Aorta (tissue), 5 donors: ENCODE results near the gene JPT2. TPM values are rescaled to one million over a fixed set of nuclear protein-coding genes. Genes with fewer than 3 reads are reported as not detected.

Experiments used
- ATAC-seq: fragments of 200-7000 bp; cut with Tn5 transposase; one replicate; pipeline ENCODE4 v1.9.1; 2022; ENCODE audit warnings: moderate library complexity; ENCODE audit not compliant: low FRiP score
- DNase-seq, 2 donors: peaks; one replicate each; pipeline ENCODE4 v3.0.0-alpha.2; 2020
- H3K27ac ChIP-seq, 2 donors: one replicate each; pipeline ENCODE4 v1.5.1; 2013; ENCODE audit warnings: low read length in 2 of 2, mild to moderate bottlenecking in 2 of 2, moderate library complexity in 2 of 2, control low read depth in 1 of 2, inconsistent platforms in 1 of 2, low read depth in 1 of 2
- H3K27me3 ChIP-seq, 2 donors: one replicate each; pipeline ENCODE4 v1.6.1; 2013; ENCODE audit warnings: control low read depth in 1 of 2, low read length in 1 of 2, mild to moderate bottlenecking in 1 of 2, moderate library complexity in 1 of 2; ENCODE audit not compliant: insufficient read depth in 2 of 2, control insufficient read depth in 1 of 2
- H3K36me3 ChIP-seq, 2 donors: one replicate each; pipeline ENCODE4 v1.6.1; 2013; ENCODE audit warnings: control low read depth in 1 of 2, low read length in 1 of 2, mild to moderate bottlenecking in 1 of 2; ENCODE audit not compliant: insufficient read depth in 2 of 2, control insufficient read depth in 1 of 2
- H3K4me1 ChIP-seq, 2 donors: one replicate each; pipeline ENCODE4 v1.6.1; 2013; ENCODE audit warnings: low read length in 2 of 2, control low read depth in 1 of 2, mild to moderate bottlenecking in 1 of 2, moderate library complexity in 1 of 2; ENCODE audit not compliant: insufficient read depth in 2 of 2, control insufficient read depth in 1 of 2
- H3K4me3 ChIP-seq, 2 donors: one replicate each; pipeline ENCODE4 v1.5.1; 2013; ENCODE audit warnings: low read length in 2 of 2, control low read depth in 1 of 2, mild to moderate bottlenecking in 1 of 2
- H3K9me3 ChIP-seq: one replicate; pipeline ENCODE4 v1.6.1; 2013; ENCODE audit warnings: mild to moderate bottlenecking, low read length; ENCODE audit not compliant: control insufficient read depth
- WGBS, 2 donors: extraction: QIAGEN DNeasy Blood & Tissue Kit; methylation state at CpG; one replicate each; pipeline ENCODE4 v1.1.7; 2013; 5-methylcytosine and 5-hydroxymethylcytosine counted together
- intact Hi-C, 2 donors: fragments of 100-400 bp; cut with DNase I; formaldehyde crosslinking; loops; one replicate each; pipeline versions ENCODE4 v1.14.2 to v1.15.0; 2022
- polyA plus RNA-seq, 2 donors: library from polyadenylated mRNA; stranded (reverse); fragments of 200-250 nt; gene quantifications; one replicate each; pipeline ENCODE4 v1.2.3, GENCODE V29; 2013
- total RNA-seq, 2 donors: library from RNA; stranded (reverse); fragmentation: NEBNext Ultra II Directional; extraction: Animal tissue kit (Norgen Biotek cat#: 25700); gene quantifications; one replicate each; pipeline ENCODE4 v1.2.1, GENCODE V29; 2021
- donor health status: healthy with polysubstance abuse.
- donor health status: Bipolar disorder and iron deficiency.
- donor health status: DM: no; HTN: no; CAD: no.
- donor health status: DM: no; HTN: no; CAD: no.
- donor health status: DM: yes; HTN: yes; CAD: no.

JPT2 gene
- total and polyA plus RNA-seq, 4 donors = 14.2 to 30.8 (median 22.0) TPM

GRCh38 chr16:1645914-1646525 is 32.1 kb upstream of the JPT2 start:
- no peaks in the 10 kb centered on the region for H3K9me3 ChIP-seq
- DNase-seq (no peak), ATAC-seq (no peak)
- WGBS, 2 donors = 83 to 84% methylated on average over 13 of the region's 13 CpGs
- no peaks in the 10 kb centered on the region for H3K36me3 ChIP-seq
- H3K27me3 ChIP-seq = no peaks in the 10 kb centered on the region
- intact Hi-C loops = no loop called here
- no peak overlapping the region for H3K27ac ChIP-seq
- H3K4me3 ChIP-seq = no peak overlapping the region
- H3K4me1 ChIP-seq = no peaks in the 10 kb centered on the region

DNA sequence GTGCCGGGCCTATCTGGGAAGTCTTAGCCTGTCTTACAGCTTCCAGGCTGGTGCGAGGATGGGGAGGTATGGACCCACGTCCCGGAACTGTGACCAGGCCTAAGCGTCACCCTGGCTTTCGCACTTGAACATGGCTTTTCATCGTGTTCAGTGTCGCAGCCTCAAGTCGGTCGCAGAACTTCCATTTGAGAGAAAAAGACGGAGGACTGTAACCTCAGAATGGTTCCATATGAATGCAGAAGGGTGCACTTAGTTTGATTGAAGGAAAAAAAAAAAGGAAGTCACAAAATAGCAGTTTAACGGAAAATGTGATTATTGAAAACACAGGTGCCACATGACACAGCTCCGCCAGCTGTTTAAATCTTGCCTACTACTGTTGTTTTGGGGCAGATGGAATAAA is 30.2 kb upstream of the JPT2 start:
- DNase-seq (no peak), ATAC-seq (no peak)
- WGBS, 2 donors = 92 to 95% methylated on average over 13 of the region's 13 CpGs
- Histone ChIP-seq H3K36me3 (no peaks in the 10 kb centered on the region), H3K9me3 (no peaks in the 10 kb centered on the region), H3K27ac (no peak overlapping the region), H3K27me3 (no peaks in the 10 kb centered on the region), H3K4me1 (no peaks in the 10 kb centered on the region), H3K4me3 (no peak overlapping the region)
- intact Hi-C loops = no loop called here

DNA sequence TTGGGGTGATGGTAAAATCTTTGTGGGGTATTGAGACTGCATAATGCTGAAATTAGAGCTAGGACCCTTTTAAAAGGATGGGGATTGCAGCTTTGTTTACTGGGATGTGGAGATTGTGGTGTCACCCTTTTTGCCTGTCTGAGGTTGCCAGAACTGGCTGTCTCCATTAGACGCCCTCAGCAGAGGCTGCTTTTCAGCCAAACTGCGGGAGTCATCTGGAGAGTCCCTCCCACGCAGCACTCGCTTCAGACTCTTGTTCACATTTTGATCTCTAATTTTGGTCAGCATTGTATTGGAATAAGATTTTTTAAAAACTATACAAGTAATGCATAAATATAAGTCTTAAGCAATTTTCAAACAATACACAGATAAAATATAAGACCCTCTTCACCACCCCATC is 27.9 kb upstream of the JPT2 start:
- intact Hi-C loops = no loop called here
- Histone ChIP-seq H3K4me3 (no peak overlapping the region), H3K27ac (no peak overlapping the region), H3K27me3 (no peaks in the 10 kb centered on the region), H3K36me3 (peaks cover 0 to 3% of the 10 kb centered on the region in 2 donors), H3K9me3 (no peaks in the 10 kb centered on the region), H3K4me1 (no peaks in the 10 kb centered on the region)
- 80 to 85% methylated on average over 4 of the region's 4 CpGs for WGBS, 2 donors
- ATAC-seq (no peak), DNase-seq (no peak)

DNA sequence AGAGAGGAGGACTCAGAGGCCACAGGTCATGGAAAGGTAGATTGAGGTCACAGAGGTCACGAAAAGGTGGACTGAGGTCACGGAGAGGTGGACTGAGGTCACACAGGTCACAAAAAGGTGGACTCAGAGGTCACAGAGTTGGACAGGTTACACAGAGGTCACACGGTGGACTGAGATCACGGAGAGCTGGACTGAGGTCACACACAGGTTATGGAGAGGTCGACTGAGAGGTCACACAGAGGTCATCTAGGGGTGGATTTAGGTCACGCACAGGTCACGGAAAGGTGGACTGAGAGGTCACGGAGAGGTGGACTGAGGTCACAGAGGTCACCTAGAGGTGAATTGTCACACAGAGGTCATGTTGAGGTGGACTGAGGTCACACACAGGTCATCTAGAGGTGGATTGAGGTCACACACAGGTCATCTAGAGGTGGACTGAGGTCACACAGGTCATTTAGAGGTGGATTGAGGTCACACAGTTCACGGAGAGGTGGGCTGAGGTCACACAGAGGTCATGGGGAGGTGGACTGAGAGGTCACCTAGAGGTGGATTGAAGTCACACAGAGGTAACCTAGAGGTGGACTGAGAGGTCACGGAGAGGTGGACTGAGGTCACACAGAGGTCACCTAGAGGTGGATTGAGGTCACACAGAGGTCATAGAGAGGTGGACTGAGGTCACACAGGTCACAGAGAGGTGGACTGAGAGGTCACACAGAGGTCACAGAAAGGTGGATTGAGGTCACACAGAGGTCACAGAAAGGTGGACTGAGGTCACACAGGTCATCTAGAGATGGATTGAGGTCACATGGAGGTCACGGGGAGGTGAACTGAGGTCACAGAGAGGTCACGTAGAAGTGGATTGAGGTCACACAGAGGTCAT is 26.7 kb upstream of the JPT2 start:
- H3K27me3 ChIP-seq = no peaks in the 10 kb centered on the region
- H3K9me3 ChIP-seq = no peaks in the 10 kb centered on the region
- ATAC-seq = no peak
- no peak for DNase-seq
- no peak overlapping the region for H3K27ac ChIP-seq
- WGBS, 2 donors = 89% methylated on average over 12 of the region's 12 CpGs
- peaks cover 0 to 9% of the 10 kb centered on the region in 2 donors for H3K36me3 ChIP-seq
- intact Hi-C loops = no loop called here
- H3K4me1 ChIP-seq = no peaks in the 10 kb centered on the region
- no peak overlapping the region for H3K4me3 ChIP-seq

DNA sequence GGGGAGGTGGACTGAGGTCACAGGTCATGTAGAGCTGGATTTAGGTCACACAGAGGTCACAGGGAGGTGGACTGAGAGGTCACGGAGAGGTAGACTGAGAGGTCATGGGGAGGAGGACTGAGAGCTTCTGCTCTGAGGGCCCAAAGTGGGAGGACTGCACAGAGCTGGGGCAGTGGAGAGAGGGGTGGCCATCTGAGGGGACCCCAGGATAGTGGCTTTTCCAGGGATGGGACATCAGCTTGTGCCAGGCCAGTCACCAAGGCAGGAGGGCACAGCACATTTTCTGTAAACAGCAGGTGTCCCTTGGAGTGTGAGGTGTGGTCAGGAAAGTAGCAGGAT is 26.1 kb upstream of the JPT2 start:
- Histone ChIP-seq H3K4me1 (no peaks in the 10 kb centered on the region), H3K27ac (no peak overlapping the region), H3K9me3 (no peaks in the 10 kb centered on the region), H3K27me3 (no peaks in the 10 kb centered on the region), H3K4me3 (no peak overlapping the region), H3K36me3 (peaks cover 0 to 9% of the 10 kb centered on the region in 2 donors)
- 98 to 100% methylated on average over 1 of the region's 1 CpG for WGBS, 2 donors
- DNase-seq (no peak), ATAC-seq (no peak)
- intact Hi-C loops = no loop called here

DNA sequence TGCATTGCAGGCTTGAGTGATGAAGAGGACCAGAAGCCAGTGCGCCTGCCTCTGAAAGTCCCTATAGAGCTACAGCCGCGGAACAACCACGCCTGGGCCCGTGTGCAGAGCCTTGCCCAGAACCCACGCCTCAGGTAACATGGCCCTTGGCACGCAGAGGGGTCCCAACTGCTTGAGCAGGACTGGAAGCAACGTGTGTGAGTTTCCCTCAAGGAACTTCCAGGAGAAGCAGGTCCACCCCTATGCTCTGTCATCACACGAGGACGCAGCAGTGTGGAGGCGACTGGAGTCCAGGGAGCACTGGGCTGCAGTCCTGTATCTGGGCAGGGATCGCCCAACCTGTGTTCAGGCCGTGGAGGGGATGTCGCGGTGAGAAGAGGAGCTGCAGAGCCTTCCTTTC is 25.1 kb upstream of the JPT2 start:
- H3K4me1 ChIP-seq = no peaks in the 10 kb centered on the region
- peaks cover 0 to 11% of the 10 kb centered on the region in 2 donors for H3K36me3 ChIP-seq
- no peaks in the 10 kb centered on the region for H3K9me3 ChIP-seq
- H3K27ac ChIP-seq = no peak overlapping the region
- intact Hi-C loops = no loop called here
- no peak overlapping the region for H3K4me3 ChIP-seq
- no peaks in the 10 kb centered on the region for H3K27me3 ChIP-seq
- no peak for ATAC-seq
- no peak for DNase-seq
- WGBS, 2 donors = 95 to 97% methylated on average over 15 of the region's 15 CpGs

DNA sequence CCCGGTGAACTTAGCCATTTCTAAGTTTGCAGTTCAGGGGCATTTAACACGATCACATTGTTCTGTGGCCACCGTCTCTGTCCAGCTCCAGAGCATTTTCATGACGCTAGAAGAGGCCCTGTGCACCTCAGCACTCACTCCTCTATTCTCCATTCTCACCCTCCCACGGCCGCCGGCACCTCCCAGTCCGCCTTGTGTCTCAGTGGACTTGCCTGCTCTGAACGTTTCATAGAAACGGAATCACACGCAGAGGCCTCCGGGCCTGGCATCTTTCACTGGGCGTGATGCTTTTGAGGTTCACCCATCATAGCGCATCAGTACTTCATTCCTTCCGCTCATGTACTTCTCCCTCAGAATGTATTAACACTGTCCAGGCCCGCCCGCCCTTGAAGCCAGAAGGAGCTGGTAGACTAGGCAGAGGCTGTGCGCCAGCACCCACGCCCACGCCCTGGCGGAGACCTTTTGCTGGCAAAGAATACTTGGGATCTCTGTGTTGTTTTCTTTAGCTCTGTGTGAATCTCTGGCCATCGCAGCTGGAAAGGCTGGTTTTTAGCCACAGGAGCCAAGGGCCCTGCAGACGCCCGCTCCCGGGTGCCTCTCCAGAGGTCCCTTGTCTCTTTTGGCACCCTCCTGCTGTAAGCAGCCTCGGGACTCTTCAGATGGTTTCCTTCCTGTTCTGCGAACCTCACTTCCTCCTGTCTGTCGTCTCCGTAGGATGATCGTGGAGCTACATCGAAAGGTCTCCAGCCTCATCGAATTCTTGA is 23.4 kb upstream of the JPT2 start:
- H3K9me3 ChIP-seq = no peaks in the 10 kb centered on the region
- no peaks in the 10 kb centered on the region for H3K27me3 ChIP-seq
- no peak overlapping the region for H3K27ac ChIP-seq
- DNase-seq (no peak), ATAC-seq (no peak)
- 57 to 59% methylated on average over 32 of the region's 32 CpGs for WGBS, 2 donors
- peaks cover 0 to 11% of the 10 kb centered on the region in 2 donors for H3K36me3 ChIP-seq
- intact Hi-C loops = no loop called here
- H3K4me3 ChIP-seq = no peak overlapping the region
- no peaks in the 10 kb centered on the region for H3K4me1 ChIP-seq

GRCh38 chr16:1655269-1655807 is 22.7 kb upstream of the JPT2 start:
- 80 to 82% methylated on average over 16 of the region's 16 CpGs for WGBS, 2 donors
- ATAC-seq (no peak), DNase-seq (no peak)
- Histone ChIP-seq H3K36me3 (peaks cover 0 to 13% of the 10 kb centered on the region in 2 donors), H3K4me3 (no peak overlapping the region), H3K27ac (no peak overlapping the region), H3K9me3 (no peaks in the 10 kb centered on the region), H3K4me1 (no peaks in the 10 kb centered on the region), H3K27me3 (no peaks in the 10 kb centered on the region)
- intact Hi-C loops = no loop called here
